GM12801 (cell line): ENCODE results near the gene ZBED4.

Experiments used
- CTCF ChIP-seq: IDR thresholded peaks from one replicate; pipeline ENCODE4 v1.5.1; 2011; ENCODE audit warnings: control low read depth; ENCODE audit not compliant: insufficient read length; ENCODE audit errors: extremely low read depth

ZBED4 gene

GRCh38 chr22:49914256-49914655 is 60.6 kb downstream of the ZBED4 start:
- no peak for TF ChIP-seq CTCF

GRCh38 chr22:49915610-49916009 is 62.0 kb downstream of the ZBED4 start:
- no peak for TF ChIP-seq CTCF

GRCh38 chr22:49916831-49917230 is 63.2 kb downstream of the ZBED4 start:
- TF ChIP-seq CTCF: no peak

- no peak for TF ChIP-seq CTCF
These were observed 64.6 kb downstream of the ZBED4 start, which contains the start of the genes ALG12 and CRELD2 for GRCh38 chr22:49917974-49918910. Gene ALG12, minus strand, starts transcription at chr22:49918438. Its CDS starts 4,673 bp downstream, at chr22:49913765. Gene CRELD2, plus strand, starts transcription at chr22:49918634. Its CDS starts 136 bp downstream, at chr22:49918770.

DNA sequence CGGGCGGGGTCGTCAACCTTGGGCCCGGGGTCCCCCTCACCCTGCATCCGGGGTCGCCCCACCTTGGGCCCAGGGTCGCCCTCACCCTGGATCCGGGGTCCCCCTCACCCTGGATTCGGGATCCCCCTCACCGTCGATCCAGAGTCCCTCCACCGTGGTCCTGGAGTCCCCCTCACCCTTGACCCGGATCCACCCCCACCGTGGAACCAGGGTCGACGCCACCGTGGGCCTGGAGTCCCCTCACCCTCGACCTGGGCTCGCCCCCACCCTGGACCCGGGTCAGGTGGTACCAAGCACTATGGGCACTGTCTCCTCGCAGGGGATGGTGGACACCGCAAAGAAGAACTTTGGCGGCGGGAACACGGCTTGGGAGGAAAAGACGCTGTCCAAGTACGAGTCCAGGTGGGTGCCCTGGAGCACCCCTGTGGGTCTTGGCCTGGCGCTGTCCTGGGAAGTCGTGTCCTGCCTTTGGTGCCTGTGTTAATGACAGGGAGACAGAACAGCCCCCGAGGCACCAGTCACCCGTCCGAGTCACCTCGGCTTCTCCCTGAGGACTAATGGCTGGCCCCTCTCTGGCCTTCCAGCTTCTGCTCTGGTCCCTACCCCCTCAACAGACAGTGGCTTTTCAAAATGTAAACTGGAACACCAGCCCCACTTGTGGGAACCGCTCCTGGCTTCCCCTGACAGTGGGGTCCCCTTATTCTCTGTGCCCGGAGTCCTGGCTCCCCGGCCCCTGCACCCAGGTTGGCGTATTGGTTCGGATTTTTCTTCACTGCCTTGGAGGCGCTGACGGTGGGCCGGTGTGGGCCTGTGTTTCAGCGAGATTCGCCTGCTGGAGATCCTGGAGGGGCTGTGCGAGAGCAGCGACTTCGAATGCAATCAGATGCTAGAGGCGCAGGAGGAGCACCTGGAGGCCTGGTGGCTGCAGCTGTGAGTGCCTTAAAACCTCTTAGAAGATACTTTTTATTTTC is 65.6 kb downstream of the ZBED4 start:
- TF ChIP-seq CTCF: no peak

DNA sequence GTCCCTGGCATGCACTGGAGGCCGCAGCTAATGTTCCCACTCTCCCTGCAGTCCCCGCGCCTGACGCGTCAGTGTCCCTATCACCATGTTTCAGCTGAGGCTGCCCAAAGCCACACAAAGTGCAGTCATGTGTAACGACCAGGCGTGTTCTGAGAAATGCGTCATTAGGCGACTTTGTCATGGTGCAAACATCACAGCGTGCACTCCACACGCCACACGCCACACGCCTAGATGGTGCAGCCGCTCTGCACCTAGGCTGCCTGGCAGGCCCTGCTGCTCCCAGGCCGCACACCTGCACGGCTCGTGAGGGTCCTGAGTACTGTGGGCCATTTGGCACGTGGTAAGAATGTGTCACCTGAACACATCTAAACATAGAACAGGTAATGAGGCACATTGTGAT is 67.2 kb downstream of the ZBED4 start:
- TF ChIP-seq CTCF: no peak

GRCh38 chr22:49921508-49922278 is 68.0 kb downstream of the ZBED4 start:
- no peak for TF ChIP-seq CTCF
